Lung (tissue), 12 donors: ENCODE results near the gene ASTL. TPM values are rescaled to one million over a fixed set of nuclear protein-coding genes. Genes with fewer than 3 reads are reported as not detected.

Source experiments
- ATAC-seq: fragments of 200-7000 bp; cut with Tn5 transposase; one replicate; pipeline ENCODE4 v1.9.1; 2020; ENCODE audit warnings: moderate number of reproducible peaks; ENCODE audit not compliant: insufficient read depth, low FRiP score
- DNase-seq, 3 donors: peaks; one replicate each; pipeline ENCODE4 v3.0.0-alpha.2; 2013 to 2017
- H3K27ac ChIP-seq, 2 donors: one replicate each; pipeline ENCODE4 v1.5.1; 2013; ENCODE audit warnings: mild to moderate bottlenecking in 2 of 2, moderate library complexity in 2 of 2, control low read depth in 1 of 2, inconsistent platforms in 1 of 2, low read depth in 1 of 2, low read length in 1 of 2
- H3K27me3 ChIP-seq, 3 donors: one replicate each; pipeline ENCODE4 v1.5.1; 2013; ENCODE audit warnings: low read length in 2 of 3; ENCODE audit not compliant: control insufficient read depth in 3 of 3, insufficient read depth in 3 of 3
- H3K36me3 ChIP-seq, 4 donors: one replicate each; pipeline ENCODE4 v1.5.1; 2013; ENCODE audit warnings: low read length in 4 of 4, mild to moderate bottlenecking in 1 of 4, moderate library complexity in 1 of 4; ENCODE audit not compliant: control insufficient read depth in 4 of 4, insufficient read depth in 4 of 4
- H3K4me1 ChIP-seq, 5 donors: one replicate each; pipeline ENCODE4 v1.5.1; 2013; ENCODE audit warnings: low read length in 5 of 5, mild to moderate bottlenecking in 2 of 5, moderate library complexity in 1 of 5; ENCODE audit not compliant: control insufficient read depth in 5 of 5, insufficient read depth in 5 of 5
- H3K4me3 ChIP-seq: one replicate; pipeline ENCODE4 v1.5.1; 2013; ENCODE audit warnings: mild to moderate bottlenecking, control low read depth, moderate library complexity
- H3K9ac ChIP-seq, 2 donors: one replicate each; pipeline ENCODE4 v1.5.1; 2013; ENCODE audit warnings: low read length in 2 of 2, control low read depth in 1 of 2; ENCODE audit not compliant: insufficient read depth in 1 of 2
- H3K9me3 ChIP-seq, 4 donors: one replicate each; pipeline ENCODE4 v1.5.1; 2013; ENCODE audit warnings: low read length in 3 of 4, mild to moderate bottlenecking in 1 of 4, moderate library complexity in 1 of 4; ENCODE audit not compliant: control insufficient read depth in 4 of 4, insufficient read depth in 3 of 4
- CTCF ChIP-seq: IDR thresholded peaks from 2 replicates; pipeline ENCODE4 v1.5.1; 2012; ENCODE audit warnings: mild to moderate bottlenecking; ENCODE audit errors: control extremely low read depth, extremely low read depth
- WGBS, 2 donors: extraction: QIAGEN DNeasy Blood & Tissue Kit; methylation state at CpG; one replicate each; pipeline ENCODE4 v1.1.7; 2013; 5-methylcytosine and 5-hydroxymethylcytosine counted together
- polyA plus RNA-seq, 2 donors: library from polyadenylated mRNA; stranded (reverse); fragments of 200-250 nt; gene quantifications; one replicate each; pipeline ENCODE4 v1.2.1, GENCODE V29; 2013
- total RNA-seq, 2 donors: library from RNA; depleted of rRNA in 1 of 2; stranded (reverse); fragments of >200 nt in 1 of 2; gene quantifications; one replicate each; pipeline ENCODE4 v1.2.1, GENCODE V29; 2014 to 2021
- donor health status: control.
- donor health status: control.
- donor health status: Bipolar disorder and iron deficiency.
- donor health status: healthy.
- donor health status: DM: yes; HTN: yes; CAD: no.

ASTL gene
- total and polyA plus RNA-seq, 4 donors = 0.14 to 0.34 TPM; not detected in 2

- no peaks in the 10 kb centered on the region for H3K36me3 ChIP-seq
- no peak overlapping the region for H3K9ac ChIP-seq
- no peaks in the 10 kb centered on the region for H3K9me3 ChIP-seq
- no peak overlapping the region for H3K27ac ChIP-seq
- ATAC-seq = no peak
- H3K4me3 ChIP-seq = no peak overlapping the region
- 83 to 90% methylated on average over 17 of the region's 17 CpGs for WGBS, 2 donors
- peaks cover 0 to 6% (median 0%) of the 10 kb centered on the region in 3 donors for H3K27me3 ChIP-seq
- no peak for DNase-seq
- peaks cover 0 to 14% (median 0%) of the 10 kb centered on the region in 5 donors for H3K4me1 ChIP-seq
- no peak for TF ChIP-seq CTCF
Measured at GRCh38 chr2:96159084-96159830, 21.0 kb upstream of the ASTL start.

GRCh38 chr2:96158554-96158940 is 20.2 kb upstream of the ASTL start:
- TF ChIP-seq CTCF = no peak
- no peaks in the 10 kb centered on the region for H3K36me3 ChIP-seq
- 88% methylated on average over 14 of the region's 14 CpGs for WGBS, 2 donors
- ATAC-seq (no peak), DNase-seq (no peak)
- H3K9ac ChIP-seq = no peak overlapping the region
- H3K4me3 ChIP-seq = no peak overlapping the region
- no peak overlapping the region for H3K27ac ChIP-seq
- H3K9me3 ChIP-seq = no peaks in the 10 kb centered on the region
- peaks cover 0 to 7% (median 0%) of the 10 kb centered on the region in 5 donors for H3K4me1 ChIP-seq
- peaks cover 0 to 6% (median 0%) of the 10 kb centered on the region in 3 donors for H3K27me3 ChIP-seq

- H3K9me3 ChIP-seq = no peaks in the 10 kb centered on the region
- H3K4me1 ChIP-seq = peaks cover 0 to 6% (median 0%) of the 10 kb centered on the region in 5 donors
- no peaks in the 10 kb centered on the region for H3K36me3 ChIP-seq
- H3K27me3 ChIP-seq = peaks cover 0 to 6% (median 0%) of the 10 kb centered on the region in 3 donors
- no peak for TF ChIP-seq CTCF
- no peak overlapping the region for H3K9ac ChIP-seq
- no peak for DNase-seq
- no peak overlapping the region for H3K27ac ChIP-seq
- H3K4me3 ChIP-seq = no peak overlapping the region
- ATAC-seq = no peak
- 47 to 63% methylated on average over 19 of the region's 19 CpGs for WGBS, 2 donors
Measured at GRCh38 chr2:96157649-96158553, 19.6 kb upstream of the ASTL start.
